DND-41 (cell line): ENCODE results near the gene LZTFL1.

ENCODE experiments used
- CTCF ChIP-seq: IDR thresholded peaks from 2 replicates; pipeline ENCODE4 v1.5.1; 2012; ENCODE audit warnings: borderline replicate concordance, low read length, moderate library complexity, mild to moderate bottlenecking; ENCODE audit not compliant: poor library complexity, severe bottlenecking; ENCODE audit errors: extremely low read depth
- EZH2 ChIP-seq: IDR thresholded peaks from 3 replicates; pipeline ENCODE4 v1.6.1; 2012; ENCODE audit warnings: borderline replicate concordance, low read depth, mild to moderate bottlenecking, moderate library complexity, low read length, inconsistent platforms; ENCODE audit not compliant: severe bottlenecking

- TF ChIP-seq EZH2 (no peak), CTCF (no peak)
These were observed 46.0 kb upstream of the LZTFL1 start for GRCh38 chr3:45887759-45888511.
